Fibroblast of lung (primary cell): ENCODE measurements around the gene MYBBP1A. TPM values are rescaled to one million over a fixed set of nuclear protein-coding genes. Genes with fewer than 3 reads are reported as not detected.

Experiments used
- DNase-seq, 2 donors: peaks; one replicate each; pipeline versions ENCODE4 v3.0.0 to v3.0.0-alpha.2; 2010; ENCODE audit warnings: low read depth in 2 of 2
- H2AFZ ChIP-seq: 2 replicates; pipeline ENCODE4 v1.5.1; 2012; ENCODE audit warnings: low read length, control low read depth, inconsistent platforms
- H3K27ac ChIP-seq: 2 replicates; pipeline ENCODE4 v1.5.1; 2011; ENCODE audit warnings: low read length, control low read depth; ENCODE audit not compliant: insufficient read depth
- H3K27me3 ChIP-seq: 2 replicates; pipeline ENCODE4 v1.5.1; 2011; ENCODE audit warnings: mild to moderate bottlenecking, low read length; ENCODE audit not compliant: control insufficient read depth, insufficient read depth
- H3K36me3 ChIP-seq: 2 replicates; pipeline ENCODE4 v1.5.1; 2011; ENCODE audit warnings: low read length; ENCODE audit not compliant: control insufficient read depth, insufficient read depth
- H3K4me1 ChIP-seq: 2 replicates; pipeline ENCODE4 v1.5.1; 2011; ENCODE audit warnings: low read length; ENCODE audit not compliant: control insufficient read depth, insufficient read depth; ENCODE audit errors: extremely low read depth
- H3K4me2 ChIP-seq: 2 replicates; pipeline ENCODE4 v1.5.1; 2011; ENCODE audit warnings: low read length, control low read depth; ENCODE audit not compliant: insufficient read depth; ENCODE audit errors: extremely low read depth
- H3K4me3 ChIP-seq, 4 experiments: fragments of 200-600 bp in 1 of 4; sonication (generic) in 1 of 4; replicated peaks in 1 of 4; 2 replicates each; pipeline ENCODE4 v1.5.1; 2011 to 2016; ENCODE audit warnings: low read length in 4 of 4, low read depth in 3 of 4, mild to moderate bottlenecking in 3 of 4, control low read depth in 2 of 4, inconsistent platforms in 1 of 4, mixed read lengths in 1 of 4; ENCODE audit not compliant: insufficient read depth in 1 of 4; ENCODE audit errors: control extremely low read depth in 1 of 4
- H3K79me2 ChIP-seq: 2 replicates; pipeline ENCODE4 v1.5.1; 2012; ENCODE audit warnings: mild to moderate bottlenecking, low read length, inconsistent platforms; ENCODE audit not compliant: control insufficient read depth, insufficient read depth
- H3K9ac ChIP-seq: 2 replicates; pipeline ENCODE4 v1.5.1; 2011; ENCODE audit warnings: mild to moderate bottlenecking, low read length, control low read depth; ENCODE audit not compliant: insufficient read depth
- H3K9me3 ChIP-seq: 2 replicates; pipeline ENCODE4 v1.5.1; 2012; ENCODE audit warnings: low read depth, low read length; ENCODE audit not compliant: control insufficient read depth, insufficient read depth
- H4K20me1 ChIP-seq: 2 replicates; pipeline ENCODE4 v1.5.1; 2011; ENCODE audit warnings: low read length; ENCODE audit not compliant: control insufficient read depth, insufficient read depth; ENCODE audit errors: extremely low read depth
- EZH2 ChIP-seq: IDR thresholded peaks from 2 replicates; pipeline ENCODE4 v1.5.1; 2012; ENCODE audit warnings: low read length, control low read depth, mild to moderate bottlenecking; ENCODE audit errors: missing control alignments
- polyA plus RNA-seq, 2 donors: library from polyadenylated mRNA; depleted of rRNA in 1 of 2; stranded (reverse) in 1 of 2; unstranded in 1 of 2; fragments of >200 nt; gene quantifications; 2 replicates each; pipeline ENCODE4 v1.2.1, GENCODE V29; 2011 to 2012; ENCODE audit warnings: missing spikeins in 1 of 2
- total RNA-seq: library from RNA; depleted of rRNA; stranded (reverse); fragments of >200 nt; gene quantifications from 2 replicates; pipeline ENCODE4 v1.2.1, GENCODE V29; 2014
- TF ChIP-seq, protein P1 (sequence below), 2 donors: IDR thresholded peaks in 1 of 2; conservative IDR thresholded peaks in 1 of 2; 1 replicate in 1 of 2; 2 replicates in 1 of 2; pipeline ENCODE4 v1.5.1; 2011 to 2012; ENCODE audit warnings: low read length in 2 of 2, control low read depth in 1 of 2, inconsistent platforms in 1 of 2, low read depth in 1 of 2, mild to moderate bottlenecking in 1 of 2

Gene MYBBP1A
- total and polyA plus RNA-seq, 2 donors (not counting 1 experiment from before 2014, with no cell fraction given): 14.1 to 28.6 TPM

DNA sequence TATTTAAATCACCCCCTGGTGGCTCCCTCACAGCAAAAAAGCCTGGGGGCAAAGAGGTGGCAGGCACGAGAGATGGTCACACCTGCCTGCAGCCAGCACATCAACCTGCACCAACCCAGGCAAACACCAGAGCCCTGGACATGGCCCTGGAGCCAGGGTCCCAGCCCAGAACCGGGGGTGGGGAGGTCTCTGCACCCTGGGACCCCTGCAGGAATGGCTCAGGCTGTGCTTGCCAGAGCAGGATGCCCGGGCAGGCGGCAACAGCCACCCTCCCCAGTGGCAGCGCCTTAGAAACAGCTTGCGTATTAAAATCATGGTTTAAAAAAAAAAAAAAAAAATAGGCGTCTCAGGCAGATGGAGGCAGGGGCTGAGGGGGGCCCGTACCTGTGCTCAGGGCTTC lies 16.2 kb downstream of the MYBBP1A start:
- Histone ChIP-seq H3K36me3 (peaks cover 21% of the 10 kb centered on the region), H3K4me3 (no peak overlapping the region), H3K27me3 (no peaks in the 10 kb centered on the region), H3K4me2 (no peak overlapping the region), H2AFZ (no peak overlapping the region), H3K4me1 (no peaks in the 10 kb centered on the region), H3K9me3 (no peaks in the 10 kb centered on the region), H3K27ac (no peak overlapping the region), H3K79me2 (no peaks in the 10 kb centered on the region), H3K9ac (no peak overlapping the region), H4K20me1 (no peaks in the 10 kb centered on the region)
- no peak for DNase-seq
- TF ChIP-seq, protein P1, sequence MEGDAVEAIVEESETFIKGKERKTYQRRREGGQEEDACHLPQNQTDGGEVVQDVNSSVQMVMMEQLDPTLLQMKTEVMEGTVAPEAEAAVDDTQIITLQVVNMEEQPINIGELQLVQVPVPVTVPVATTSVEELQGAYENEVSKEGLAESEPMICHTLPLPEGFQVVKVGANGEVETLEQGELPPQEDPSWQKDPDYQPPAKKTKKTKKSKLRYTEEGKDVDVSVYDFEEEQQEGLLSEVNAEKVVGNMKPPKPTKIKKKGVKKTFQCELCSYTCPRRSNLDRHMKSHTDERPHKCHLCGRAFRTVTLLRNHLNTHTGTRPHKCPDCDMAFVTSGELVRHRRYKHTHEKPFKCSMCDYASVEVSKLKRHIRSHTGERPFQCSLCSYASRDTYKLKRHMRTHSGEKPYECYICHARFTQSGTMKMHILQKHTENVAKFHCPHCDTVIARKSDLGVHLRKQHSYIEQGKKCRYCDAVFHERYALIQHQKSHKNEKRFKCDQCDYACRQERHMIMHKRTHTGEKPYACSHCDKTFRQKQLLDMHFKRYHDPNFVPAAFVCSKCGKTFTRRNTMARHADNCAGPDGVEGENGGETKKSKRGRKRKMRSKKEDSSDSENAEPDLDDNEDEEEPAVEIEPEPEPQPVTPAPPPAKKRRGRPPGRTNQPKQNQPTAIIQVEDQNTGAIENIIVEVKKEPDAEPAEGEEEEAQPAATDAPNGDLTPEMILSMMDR (conservative IDR thresholded peaks at IDR 0.05 in 1 of 2, IDR thresholded peaks at IDR 0.05 in 1 of 2; ENCODE audit: low read depth in 1 of 2, low read length in 2 of 2): no peak
- TF ChIP-seq EZH2: no peak

DNA sequence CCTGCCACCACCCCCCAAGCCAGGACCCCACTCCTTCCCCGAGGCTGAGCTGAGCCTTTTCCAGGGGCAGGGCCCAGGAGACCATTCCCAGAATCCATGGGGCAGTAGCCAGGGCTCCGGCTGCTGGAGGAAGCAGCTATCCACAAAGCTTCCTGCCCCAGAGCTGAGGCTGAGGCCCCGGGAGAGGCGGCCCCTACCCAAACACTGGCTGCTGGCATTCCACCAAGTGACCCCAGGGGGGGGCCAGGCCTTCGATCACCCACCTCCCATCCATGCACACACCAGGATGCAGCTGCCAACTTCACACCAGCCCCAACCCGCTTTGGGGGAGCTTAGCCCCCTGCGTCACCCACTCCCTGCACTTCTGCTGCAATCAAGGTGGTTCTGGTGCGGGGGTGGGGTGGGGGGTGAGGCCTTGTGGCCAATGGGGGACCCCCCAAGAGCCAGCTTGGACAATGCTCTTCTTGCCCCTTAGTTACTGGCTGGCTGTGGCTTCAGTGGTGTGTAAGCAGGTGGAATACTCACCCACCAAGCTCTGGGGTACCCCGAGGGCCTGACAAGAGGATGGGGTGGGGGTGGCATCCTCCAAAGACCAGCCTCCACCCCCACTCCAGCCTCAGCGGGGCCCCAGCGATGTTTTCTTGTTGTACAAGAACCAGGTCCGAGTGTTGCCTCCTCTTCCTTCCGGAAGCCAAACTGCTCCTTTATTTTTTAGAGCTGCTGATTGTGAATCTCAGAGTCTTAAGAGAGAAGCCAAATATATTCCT lies 16.8 kb downstream of the MYBBP1A start:
- H3K4me1 ChIP-seq: no peaks in the 10 kb centered on the region
- H3K36me3 ChIP-seq: peaks cover 21% of the 10 kb centered on the region
- H4K20me1 ChIP-seq: no peaks in the 10 kb centered on the region
- H3K9me3 ChIP-seq: no peaks in the 10 kb centered on the region
- no peak overlapping the region for H3K4me2 ChIP-seq
- H3K4me3 ChIP-seq: no peak overlapping the region
- H3K9ac ChIP-seq: no peak overlapping the region
- H3K27me3 ChIP-seq: no peaks in the 10 kb centered on the region
- no peak for DNase-seq
- no peak overlapping the region for H2AFZ ChIP-seq
- no peak overlapping the region for H3K27ac ChIP-seq
- H3K79me2 ChIP-seq: no peaks in the 10 kb centered on the region
- no peak for TF ChIP-seq EZH2
- TF ChIP-seq, protein P1 (conservative IDR thresholded peaks at IDR 0.05 in 1 of 2, IDR thresholded peaks at IDR 0.05 in 1 of 2; ENCODE audit: low read depth in 1 of 2, low read length in 2 of 2): no peak

GRCh38 chr17:4537451-4538235 lies 17.5 kb downstream of the MYBBP1A start:
- no peak for TF ChIP-seq EZH2
- TF ChIP-seq, protein P1 (conservative IDR thresholded peaks at IDR 0.05 in 1 of 2, IDR thresholded peaks at IDR 0.05 in 1 of 2; ENCODE audit: low read depth in 1 of 2, low read length in 2 of 2): no peak
- Histone ChIP-seq H2AFZ (no peak overlapping the region), H3K36me3 (peaks cover 18% of the 10 kb centered on the region), H3K4me2 (no peak overlapping the region), H3K9me3 (no peaks in the 10 kb centered on the region), H3K4me3 (no peak overlapping the region), H3K27me3 (no peaks in the 10 kb centered on the region), H3K27ac (no peak overlapping the region), H3K79me2 (no peaks in the 10 kb centered on the region), H4K20me1 (no peaks in the 10 kb centered on the region), H3K4me1 (no peaks in the 10 kb centered on the region), H3K9ac (no peak overlapping the region)
- no peak for DNase-seq
